ENCODE measurements around the gene ITGAX. TPM values are rescaled to one million over a fixed set of nuclear protein-coding genes. Genes with fewer than 3 reads are reported as not detected.

Gene ITGAX
- total and polyA plus RNA-seq, 2 experiments from 2014 or later, result 0.50 to 0.60 TPM

- H3K79me2 ChIP-seq, result no peaks in the 10 kb centered on the region
- H3K36me3 ChIP-seq (replicated peaks; ENCODE audit: insufficient read depth, low read depth), result no peaks in the 10 kb centered on the region
- TF ChIP-seq EZH2phosphoT487 (IDR thresholded peaks at IDR 0.05; ENCODE audit: low read depth, severe bottlenecking, unreplicated experiment), result no peak
- TF ChIP-seq EZH2 (IDR thresholded peaks at IDR 0.05; ENCODE audit: borderline replicate concordance), result no peak
- TF ChIP-seq, protein P1, sequence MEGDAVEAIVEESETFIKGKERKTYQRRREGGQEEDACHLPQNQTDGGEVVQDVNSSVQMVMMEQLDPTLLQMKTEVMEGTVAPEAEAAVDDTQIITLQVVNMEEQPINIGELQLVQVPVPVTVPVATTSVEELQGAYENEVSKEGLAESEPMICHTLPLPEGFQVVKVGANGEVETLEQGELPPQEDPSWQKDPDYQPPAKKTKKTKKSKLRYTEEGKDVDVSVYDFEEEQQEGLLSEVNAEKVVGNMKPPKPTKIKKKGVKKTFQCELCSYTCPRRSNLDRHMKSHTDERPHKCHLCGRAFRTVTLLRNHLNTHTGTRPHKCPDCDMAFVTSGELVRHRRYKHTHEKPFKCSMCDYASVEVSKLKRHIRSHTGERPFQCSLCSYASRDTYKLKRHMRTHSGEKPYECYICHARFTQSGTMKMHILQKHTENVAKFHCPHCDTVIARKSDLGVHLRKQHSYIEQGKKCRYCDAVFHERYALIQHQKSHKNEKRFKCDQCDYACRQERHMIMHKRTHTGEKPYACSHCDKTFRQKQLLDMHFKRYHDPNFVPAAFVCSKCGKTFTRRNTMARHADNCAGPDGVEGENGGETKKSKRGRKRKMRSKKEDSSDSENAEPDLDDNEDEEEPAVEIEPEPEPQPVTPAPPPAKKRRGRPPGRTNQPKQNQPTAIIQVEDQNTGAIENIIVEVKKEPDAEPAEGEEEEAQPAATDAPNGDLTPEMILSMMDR (IDR thresholded peaks at IDR 0.05; ENCODE audit: poor library complexity), result no peak
- no peaks in the 10 kb centered on the region for H3K9me2 ChIP-seq (replicated peaks; ENCODE audit: insufficient read depth)
- WGBS (ENCODE audit: low lambda C conversion rate, missing lambda C conversion rate), result 72% methylated on average over 7 of the region's 7 CpGs
- H3K4me3 ChIP-seq, result no peak within 1 kb of the TSS
- H3K27ac ChIP-seq, result no peak within 1 kb of the TSS
- no peaks in the 10 kb centered on the region for H3K27me3 ChIP-seq
- no peaks in the 10 kb centered on the region for H3K9me3 ChIP-seq (ENCODE audit: low read depth)
- H3K4me2 ChIP-seq, result peak within 1 kb of the TSS; percentile 49
- no peaks in the 10 kb centered on the region for H4K20me1 ChIP-seq (ENCODE audit: insufficient read depth, poor library complexity, severe bottlenecking)
- DNase-seq (ENCODE audit: low spot score), result no peak
- H2AFZ ChIP-seq, result no peak within 1 kb of the TSS
- peaks cover 15% of the 10 kb centered on the region for H3K4me1 ChIP-seq (ENCODE audit: insufficient read depth)
Measured at GRCh38 chr16:31428279-31428597, 73.3 kb downstream of the ITGAX start, which contains the start of gene COX6A2. COX6A2 (minus strand) TSS chr16:31428360; CDS start chr16:31428325, 35 bp downstream.

- no peak for DNase-seq (ENCODE audit: low spot score)
- Histone ChIP-seq H3K4me3 (no peak overlapping the region), H3K27ac (no peak overlapping the region), H2AFZ (no peak overlapping the region), H3K4me2 (peak overlapping the region; percentile 49), H4K20me1 (ENCODE audit: insufficient read depth, poor library complexity, severe bottlenecking) (no peaks in the 10 kb centered on the region), H3K4me1 (ENCODE audit: insufficient read depth) (peaks cover 15% of the 10 kb centered on the region), H3K79me2 (no peaks in the 10 kb centered on the region), H3K36me3 (replicated peaks; ENCODE audit: insufficient read depth, low read depth) (no peaks in the 10 kb centered on the region), H3K9me3 (ENCODE audit: low read depth) (no peaks in the 10 kb centered on the region), H3K9me2 (replicated peaks; ENCODE audit: insufficient read depth) (no peaks in the 10 kb centered on the region), H3K27me3 (no peaks in the 10 kb centered on the region)
- 79% methylated on average over 7 of the region's 7 CpGs for WGBS (ENCODE audit: low lambda C conversion rate, missing lambda C conversion rate)
- TF ChIP-seq, protein P1 (IDR thresholded peaks at IDR 0.05; ENCODE audit: poor library complexity), result no peak
- TF ChIP-seq EZH2phosphoT487 (IDR thresholded peaks at IDR 0.05; ENCODE audit: low read depth, severe bottlenecking, unreplicated experiment) (no peak), EZH2 (IDR thresholded peaks at IDR 0.05; ENCODE audit: borderline replicate concordance) (no peak)
Measured at GRCh38 chr16:31428638-31429247, 73.8 kb downstream of the ITGAX start.

DNA sequence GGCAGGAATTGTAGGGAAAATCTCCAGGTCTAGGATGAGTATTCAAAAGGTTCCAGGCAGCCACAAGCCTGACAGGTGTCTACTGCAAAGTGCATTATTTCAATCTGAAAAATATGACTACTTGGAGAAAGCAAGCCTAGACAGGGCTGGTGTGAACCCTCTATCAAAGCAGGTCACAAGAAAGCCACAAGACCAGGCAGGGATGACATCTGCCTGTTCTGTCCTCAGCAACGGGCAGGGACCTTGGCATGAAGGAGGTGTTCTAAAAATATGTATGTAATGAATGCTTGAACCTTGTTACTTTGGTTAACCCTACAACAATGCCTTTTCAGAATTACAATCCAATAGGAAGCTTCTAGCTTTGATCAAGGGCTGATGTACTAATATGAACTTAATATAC, 74.3 kb downstream of the ITGAX start:
- no peaks in the 10 kb centered on the region for H3K9me3 ChIP-seq (ENCODE audit: low read depth)
- no peak for TF ChIP-seq EZH2phosphoT487 (IDR thresholded peaks at IDR 0.05; ENCODE audit: low read depth, severe bottlenecking, unreplicated experiment)
- TF ChIP-seq, protein P1 (IDR thresholded peaks at IDR 0.05; ENCODE audit: poor library complexity), result no peak
- TF ChIP-seq EZH2 (IDR thresholded peaks at IDR 0.05; ENCODE audit: borderline replicate concordance), result no peak
- no peaks in the 10 kb centered on the region for H3K9me2 ChIP-seq (replicated peaks; ENCODE audit: insufficient read depth)
- peaks cover 15% of the 10 kb centered on the region for H3K4me1 ChIP-seq (ENCODE audit: insufficient read depth)
- peak overlapping the region; percentile 12 for H3K27ac ChIP-seq
- no peaks in the 10 kb centered on the region for H3K36me3 ChIP-seq (replicated peaks; ENCODE audit: insufficient read depth, low read depth)
- H3K4me2 ChIP-seq, result peak overlapping the region; percentile 49
- no peaks in the 10 kb centered on the region for H3K79me2 ChIP-seq
- WGBS (ENCODE audit: low lambda C conversion rate, missing lambda C conversion rate), result 73% methylated on average over 1 of the region's 1 CpG
- no peak overlapping the region for H2AFZ ChIP-seq
- no peak overlapping the region for H3K4me3 ChIP-seq
- H4K20me1 ChIP-seq (ENCODE audit: insufficient read depth, poor library complexity, severe bottlenecking), result no peaks in the 10 kb centered on the region
- DNase-seq (ENCODE audit: low spot score), result no peak
- no peaks in the 10 kb centered on the region for H3K27me3 ChIP-seq
